Measurements from ENCODE around the gene NUDT10.
"Not testable (repeated sequence)": the region's sequence is repeated elsewhere in the genome, so short reads cannot be mapped to it uniquely, and the experiment has no call there.

The NUDT10 gene

DNA sequence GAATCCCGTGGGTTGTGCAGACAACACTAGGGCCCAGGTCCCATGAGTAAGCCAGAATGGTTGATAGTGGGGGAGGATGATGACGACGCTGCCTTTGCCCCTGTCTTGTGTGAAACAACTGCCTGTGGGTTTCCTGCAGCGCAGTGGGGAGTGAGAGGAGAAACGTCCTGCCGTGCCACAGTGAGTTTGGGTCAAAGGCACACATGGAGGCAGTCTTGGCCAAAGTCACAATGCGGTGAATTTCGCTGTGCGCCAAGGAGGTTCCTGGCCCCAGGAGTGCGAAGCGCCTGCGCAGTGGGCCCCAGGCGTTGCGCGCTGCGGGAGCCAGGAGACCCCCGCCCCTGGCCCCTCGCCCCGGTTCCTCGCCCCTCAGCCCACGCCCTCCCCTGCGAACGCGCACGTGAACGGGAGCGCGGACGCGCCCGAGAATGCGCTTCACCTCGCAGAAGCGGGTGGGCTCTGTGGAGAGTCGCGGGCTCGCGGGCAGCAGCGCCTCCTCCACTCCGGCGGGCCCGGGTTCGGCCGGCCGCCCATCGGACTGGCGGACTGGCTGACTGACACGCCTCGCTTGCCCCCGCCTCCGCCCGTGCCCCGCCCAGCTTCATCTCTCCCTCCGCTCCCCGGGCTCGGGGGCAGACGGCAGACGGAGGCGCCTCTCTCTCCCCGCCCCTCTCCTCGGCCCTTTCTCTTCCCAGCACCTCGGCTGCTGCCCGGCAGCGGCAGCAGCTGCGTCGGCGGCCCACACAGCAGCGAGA is at the start of gene NUDT10:
NUDT10 (plus strand) TSS at position 635 of the 755 bp plus-strand sequence. CDS start 144 bp downstream, outside the sequence.
- in situ Hi-C loops (cut with MboI; ENCODE audit: low pct_unique_long_range_greater_than_20kb, low sequenced_read_pairs, unreplicated experiment): no loop called here
- TF ChIP-seq CTCF (IDR thresholded peaks at IDR 0.05; ENCODE audit: extremely low read depth, insufficient read depth, missing control alignments): no peak
- peak; percentile 29 for DNase-seq (ENCODE audit: low spot score)

GRCh38 chrX:51292421-51292820 is 40.2 kb upstream of the NUDT10 start:
- TF ChIP-seq CTCF (IDR thresholded peaks at IDR 0.05; ENCODE audit: extremely low read depth, insufficient read depth, missing control alignments): no peak
- no peak for DNase-seq (ENCODE audit: low spot score)
- in situ Hi-C loops (cut with MboI; ENCODE audit: low pct_unique_long_range_greater_than_20kb, low sequenced_read_pairs, unreplicated experiment): no loop called here

DNA sequence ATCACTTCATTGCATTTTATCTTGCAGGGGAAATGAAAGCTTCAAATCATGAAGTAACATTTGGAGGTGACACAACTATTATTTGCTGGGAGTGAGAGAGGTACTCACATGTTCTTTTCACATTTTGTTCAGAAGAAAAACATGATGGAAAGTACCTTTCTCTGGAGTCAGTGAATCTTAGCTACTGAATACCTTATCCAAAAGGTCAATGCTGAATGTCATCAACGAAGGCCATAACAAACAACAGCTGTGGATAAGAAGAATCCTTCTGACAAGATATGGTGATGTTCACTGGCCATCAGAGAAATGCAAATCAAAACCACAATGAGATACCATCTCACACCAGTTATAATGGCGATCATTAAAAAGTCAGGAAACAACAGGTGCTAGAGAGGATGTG is 36.5 kb upstream of the NUDT10 start:
- TF ChIP-seq CTCF (IDR thresholded peaks at IDR 0.05; ENCODE audit: extremely low read depth, insufficient read depth, missing control alignments): no peak
- no peak for DNase-seq (ENCODE audit: low spot score)
- in situ Hi-C loops (cut with MboI; ENCODE audit: low pct_unique_long_range_greater_than_20kb, low sequenced_read_pairs, unreplicated experiment): no loop called here

GRCh38 chrX:51316271-51316670 is 16.4 kb upstream of the NUDT10 start:
- in situ Hi-C loops (cut with MboI; ENCODE audit: low pct_unique_long_range_greater_than_20kb, low sequenced_read_pairs, unreplicated experiment): no loop called here
- DNase-seq (ENCODE audit: low spot score): no peak
- TF ChIP-seq CTCF (IDR thresholded peaks at IDR 0.05; ENCODE audit: extremely low read depth, insufficient read depth, missing control alignments): no peak

- DNase-seq (ENCODE audit: low spot score); in situ Hi-C loops (cut with MboI; ENCODE audit: low pct_unique_long_range_greater_than_20kb, low sequenced_read_pairs, unreplicated experiment): not testable (repeated sequence)
Measured at GRCh38 chrX:51332943-51333785, 542 bp downstream of the NUDT10 start.

- DNase-seq (ENCODE audit: low spot score): no peak
- in situ Hi-C loops (cut with MboI; ENCODE audit: low pct_unique_long_range_greater_than_20kb, low sequenced_read_pairs, unreplicated experiment): no loop called here
- TF ChIP-seq CTCF (IDR thresholded peaks at IDR 0.05; ENCODE audit: extremely low read depth, insufficient read depth, missing control alignments): no peak
Measured at GRCh38 chrX:51334276-51334675, 1.7 kb downstream of the NUDT10 start.

DNA sequence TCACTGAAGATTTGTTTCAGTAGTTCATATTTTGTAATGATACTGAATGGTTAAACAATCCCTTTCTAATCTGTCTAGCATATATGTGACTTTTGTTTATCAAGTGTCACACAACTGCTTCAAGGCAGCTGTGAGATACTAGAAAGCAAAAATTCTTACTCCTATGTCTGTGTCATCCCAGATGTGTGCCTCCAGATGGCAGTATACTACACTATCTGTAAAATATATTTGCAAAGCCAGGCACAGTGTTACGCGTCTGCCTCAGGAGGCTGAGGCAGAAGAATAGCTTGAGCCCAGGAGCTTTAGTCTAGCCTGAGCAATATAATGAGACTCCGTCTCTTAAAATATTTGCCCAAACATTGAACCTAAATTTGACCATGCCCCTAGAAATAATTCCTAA is 4.0 kb downstream of the NUDT10 start:
- peak; percentile 59 for TF ChIP-seq CTCF (IDR thresholded peaks at IDR 0.05; ENCODE audit: extremely low read depth, insufficient read depth, missing control alignments)
- in situ Hi-C loops (cut with MboI; ENCODE audit: low pct_unique_long_range_greater_than_20kb, low sequenced_read_pairs, unreplicated experiment): no loop called here
- peak; percentile 54 for DNase-seq (ENCODE audit: low spot score)

Data from GM13977 (cell line).